SJSA1 (cell line): ENCODE measurements around the gene ZNF81. TPM values are rescaled to one million over a fixed set of nuclear protein-coding genes. Genes with fewer than 3 reads are reported as not detected.

Experiments used
- total RNA-seq: library from RNA; depleted of rRNA; stranded (reverse); fragments of >200 nt; shearing (Covaris generic); gene quantifications from 2 replicates; pipeline ENCODE4 v1.2.3, GENCODE V29; 2014; rRNA removed

ZNF81 gene
- total RNA-seq, 1 experiment from 2014 or later, result 6.4 TPM

Other genes with a start within 250 kb of the ZNF81 start
- 0.53 and 1.5 TPM in 2 replicates for gene SYN1, start 217.0 kb upstream of the ZNF81 start, total RNA-seq
- 0.66 TPM in 1 of 2 replicates, not detected in the other for gene CFP, start 207.0 kb upstream of the ZNF81 start, total RNA-seq
- gene ELK1, start 186.3 kb upstream of the ZNF81 start, total RNA-seq, result 29.8 and 32.6 TPM in 2 replicates
- 97.5 and 197 TPM in 2 replicates for gene UXT, start 177.7 kb upstream of the ZNF81 start, total RNA-seq
- 3.4 and 3.9 TPM in 2 replicates for gene ZNF182, start 167.1 kb downstream of the ZNF81 start, total RNA-seq
- not detected in 2 replicates for gene SPACA5, start 170.1 kb downstream of the ZNF81 start, total RNA-seq
- gene ZNF630, start 234.7 kb downstream of the ZNF81 start, total RNA-seq, result 0.47 and 0.58 TPM in 2 replicates